Measurements from ENCODE around the gene OR7A10. TPM values are rescaled to one million over a fixed set of nuclear protein-coding genes. Genes with fewer than 3 reads are reported as not detected.

The OR7A10 gene
- total RNA-seq: not detected in 2 replicates

GRCh38 chr19:14848822-14849221, at the start of gene OR7A10:
OR7A10 (minus strand) TSS chr19:14848922; CDS start chr19:14841877, 7,045 bp downstream.

GRCh38 chr19:14886032-14886431, 37.3 kb upstream of the OR7A10 start, which contains the start of gene OR7A17:
OR7A17 (minus strand) TSS chr19:14886132; CDS start chr19:14881355, 4,777 bp downstream.

GRCh38 chr19:14835011-14835410, 13.7 kb downstream of the OR7A10 start, which contains the start of the genes OR7A5 and OR7C1:
OR7A5 (minus strand) TSS chr19:14835185; CDS start chr19:14828241, 6,944 bp downstream.
OR7C1 (minus strand) TSS chr19:14835185; CDS start chr19:14800136, 35,049 bp downstream.

Small RNA genes within 50 kb of the gene (small RNA-seq; reads per million reads assigned to genes)
- gene AC005255.1: not detected
- not detected for gene OR7A18P

Other genes with a start within 250 kb of the OR7A10 start
- gene ADGRE3, start 174.1 kb downstream of the OR7A10 start, total RNA-seq: not detected in 2 replicates
- gene ZNF333, start 158.9 kb downstream of the OR7A10 start, total RNA-seq: 12.3 and 17.0 TPM in 2 replicates
- not detected in 2 replicates for gene ADGRE2, start 70.4 kb downstream of the OR7A10 start, total RNA-seq
- gene OR7A5, start 13.7 kb downstream of the OR7A10 start, total RNA-seq: not detected in 2 replicates
- gene OR7C1, start 13.7 kb downstream of the OR7A10 start, total RNA-seq: not detected in 2 replicates
- not detected in 2 replicates for gene OR7A17, start 37.2 kb upstream of the OR7A10 start, total RNA-seq
- not detected in 2 replicates for gene OR7C2, start 92.6 kb upstream of the OR7A10 start, total RNA-seq
- not detected in 2 replicates for gene SLC1A6, start 130.9 kb upstream of the OR7A10 start, total RNA-seq
- gene CASP14, start 200.6 kb upstream of the OR7A10 start, total RNA-seq: not detected in 2 replicates
- gene OR1I1, start 233.3 kb upstream of the OR7A10 start, total RNA-seq: not detected in 2 replicates

Data from vein endothelial cell (primary cell).